Activated CD4-positive, alpha-beta T cell treated with anti-CD3 and anti-CD28 coated beads, Interleukin-2, amount 10 ng/mL, durations not matched to agents 24 days and 14 days (primary cell): ENCODE measurements around the gene CFAP54. TPM values are rescaled to one million over a fixed set of nuclear protein-coding genes. Genes with fewer than 3 reads are reported as not detected.
A peak's percentile ranks its signal among the peaks of the same experiment; 100 is the strongest.

ENCODE experiments used
- DNase-seq: peaks from one replicate; pipeline ENCODE4 v3.0.0; 2022
- H3K27ac Mint-ChIP-seq: one replicate; pipeline ENCODE4 v1.8.0; 2022; ENCODE audit warnings: mild to moderate bottlenecking, mixed read lengths
- H3K27me3 Mint-ChIP-seq: one replicate; pipeline ENCODE4 v1.8.0; 2022; ENCODE audit warnings: mixed read lengths
- H3K36me3 Mint-ChIP-seq: one replicate; pipeline ENCODE4 v1.8.0; 2022; ENCODE audit warnings: low read depth, mild to moderate bottlenecking, mixed read lengths
- H3K4me1 Mint-ChIP-seq: one replicate; pipeline ENCODE4 v1.8.0; 2021; ENCODE audit warnings: mixed read lengths
- H3K4me3 Mint-ChIP-seq: one replicate; pipeline ENCODE4 v1.8.0; 2022; ENCODE audit warnings: mild to moderate bottlenecking, moderate library complexity, mixed read lengths
- H3K9me3 Mint-ChIP-seq: one replicate; pipeline ENCODE4 v1.8.0; 2021; ENCODE audit warnings: mixed read lengths
- intact Hi-C: fragments of 100-400 bp; cut with micrococcal nuclease; formaldehyde crosslinking; loops from one replicate; pipeline ENCODE4 v1.15.1; 2023
- total RNA-seq: library from RNA; stranded (reverse); gene quantifications from 2 replicates; pipeline ENCODE4 v1.2.3, GENCODE V29; 2022

The CFAP54 gene
- total RNA-seq, 1 donor from 2014 or later, result 0.09 TPM

DNA sequence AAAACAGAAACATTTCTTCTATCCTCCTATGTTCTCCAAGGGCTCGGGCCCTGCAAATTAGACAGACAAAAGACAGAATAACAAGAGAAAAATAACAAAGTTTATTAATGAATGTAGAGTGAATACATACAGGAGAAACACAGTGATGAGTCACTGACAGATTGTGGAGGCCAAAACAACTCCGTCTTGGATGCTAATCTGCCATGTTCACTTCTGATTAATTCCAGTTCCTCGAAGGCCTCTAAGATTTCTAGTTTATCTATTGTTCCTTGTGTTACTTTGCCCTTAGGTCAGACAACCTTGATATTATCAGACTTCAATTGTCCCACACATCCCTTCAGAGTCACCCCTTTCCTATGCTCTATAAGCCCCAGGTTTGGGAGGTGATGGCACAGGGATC is 390.8 kb downstream of the CFAP54 start:
- intact Hi-C loops, result no loop called here
- Mint-ChIP-seq H3K27me3 (peaks cover 20% of the 10 kb centered on the region), H3K27ac (no peak overlapping the region), H3K9me3 (no peaks in the 10 kb centered on the region), H3K4me3 (no peak overlapping the region), H3K36me3 (no peaks in the 10 kb centered on the region), H3K4me1 (no peaks in the 10 kb centered on the region)
- no peak for DNase-seq

DNA sequence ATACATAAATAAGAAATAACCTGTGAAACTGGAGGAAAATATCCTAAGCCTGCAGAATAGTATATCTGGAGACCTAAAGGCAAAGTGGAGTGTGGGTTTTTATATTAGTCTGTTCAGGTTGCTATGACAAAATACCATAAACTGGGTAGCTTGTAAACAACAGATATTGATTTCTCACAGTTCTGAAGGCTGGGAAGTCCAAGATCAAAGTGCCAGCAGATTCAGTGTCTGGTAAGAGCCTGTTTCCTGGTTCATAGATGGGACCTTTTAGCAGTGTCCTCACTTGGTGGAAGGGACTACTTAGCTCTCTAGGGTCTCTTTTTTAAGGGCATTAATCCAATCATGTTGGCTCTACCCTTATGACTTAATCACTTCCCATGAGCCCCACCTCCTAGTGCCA is 392.2 kb downstream of the CFAP54 start:
- H3K4me3 Mint-ChIP-seq, result no peak overlapping the region
- H3K4me1 Mint-ChIP-seq, result no peaks in the 10 kb centered on the region
- no peaks in the 10 kb centered on the region for H3K36me3 Mint-ChIP-seq
- peaks cover 18% of the 10 kb centered on the region for H3K27me3 Mint-ChIP-seq
- no peak overlapping the region for H3K27ac Mint-ChIP-seq
- no peaks in the 10 kb centered on the region for H3K9me3 Mint-ChIP-seq
- intact Hi-C loops, result no loop called here
- DNase-seq, result peak; percentile 44

DNA sequence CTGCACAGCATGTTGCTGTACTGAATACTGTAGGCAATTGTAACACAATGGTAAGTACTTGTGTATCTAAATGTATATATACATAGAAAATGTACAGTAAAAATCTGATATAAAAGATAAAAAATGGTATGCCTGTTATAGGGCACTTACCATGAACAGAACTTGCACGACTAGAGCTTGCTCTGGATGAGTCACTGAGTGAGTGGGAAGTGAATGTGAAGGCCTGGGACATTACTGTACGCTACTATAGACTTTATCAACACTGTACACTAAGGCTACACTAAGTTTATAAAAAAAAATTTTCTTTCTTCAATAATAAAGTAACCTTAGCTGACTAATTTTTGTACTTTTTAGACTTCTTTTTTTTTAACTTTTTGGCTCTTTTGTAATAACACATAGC is 393.5 kb downstream of the CFAP54 start:
- Mint-ChIP-seq H3K4me1 (no peaks in the 10 kb centered on the region), H3K36me3 (no peaks in the 10 kb centered on the region), H3K27me3 (peaks cover 11% of the 10 kb centered on the region), H3K9me3 (no peaks in the 10 kb centered on the region), H3K4me3 (no peak overlapping the region), H3K27ac (no peak overlapping the region)
- intact Hi-C loops, result no loop called here
- DNase-seq, result peak; percentile 25

DNA sequence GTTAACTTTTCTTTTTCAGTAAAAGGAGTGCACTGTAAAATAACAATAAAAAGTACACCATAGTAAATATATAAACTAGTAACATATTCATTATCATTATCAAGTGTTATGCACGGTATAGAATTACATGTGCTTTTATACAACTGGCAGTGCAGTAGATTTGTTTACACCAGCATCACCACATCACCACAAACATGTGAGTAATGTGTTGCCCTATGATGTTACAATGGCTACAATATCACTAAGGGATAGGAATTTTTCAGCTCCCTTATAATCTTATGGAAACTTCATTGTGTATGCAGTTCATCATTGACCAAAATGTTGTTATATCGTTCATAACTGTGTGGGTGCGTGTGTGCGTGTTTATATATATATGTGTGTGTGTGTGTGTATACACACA is 394.2 kb downstream of the CFAP54 start:
- Mint-ChIP-seq H3K4me1 (no peaks in the 10 kb centered on the region), H3K36me3 (no peaks in the 10 kb centered on the region), H3K27ac (no peak overlapping the region), H3K27me3 (peaks cover 5% of the 10 kb centered on the region), H3K4me3 (no peak overlapping the region), H3K9me3 (no peaks in the 10 kb centered on the region)
- intact Hi-C loops, result no loop called here
- peak; percentile 10 for DNase-seq

DNA sequence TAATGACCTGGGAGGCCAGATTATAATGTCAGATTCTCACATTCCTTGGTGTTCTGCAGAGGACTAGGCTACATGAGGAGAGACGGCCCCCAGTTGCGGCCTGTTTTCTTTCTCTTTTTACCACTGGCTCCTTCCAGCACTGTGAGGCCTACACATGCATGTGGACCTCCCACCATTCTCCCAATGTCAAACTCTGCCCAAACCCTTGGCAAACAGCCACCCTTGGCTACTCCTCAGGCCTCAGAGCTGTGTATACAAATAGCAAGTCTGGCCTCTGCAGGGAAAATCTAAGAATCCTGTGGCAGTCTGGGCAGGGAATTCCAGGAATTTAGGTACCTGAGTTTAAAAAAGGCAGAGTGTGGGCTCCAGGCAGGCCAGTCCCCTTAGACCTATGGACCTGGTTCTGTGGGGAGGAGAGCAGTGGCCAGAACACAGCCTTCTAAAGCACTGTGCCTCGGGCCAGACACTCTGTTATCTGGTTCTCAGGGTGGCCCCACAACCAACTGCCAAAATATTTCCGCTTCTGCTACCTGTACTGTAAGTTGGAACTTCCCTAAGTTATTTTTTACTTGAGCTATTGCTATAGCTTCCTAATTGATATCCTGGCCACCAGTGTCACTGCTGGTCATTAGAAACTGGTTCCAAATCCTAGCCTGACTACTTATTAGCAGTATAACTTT is 397.8 kb downstream of the CFAP54 start:
- Mint-ChIP-seq H3K9me3 (no peaks in the 10 kb centered on the region), H3K36me3 (no peaks in the 10 kb centered on the region), H3K4me3 (no peak overlapping the region), H3K27me3 (peaks cover 8% of the 10 kb centered on the region), H3K4me1 (peaks cover 2% of the 10 kb centered on the region), H3K27ac (no peak overlapping the region)
- DNase-seq, result no peak
- intact Hi-C loops, result no loop called here

DNA sequence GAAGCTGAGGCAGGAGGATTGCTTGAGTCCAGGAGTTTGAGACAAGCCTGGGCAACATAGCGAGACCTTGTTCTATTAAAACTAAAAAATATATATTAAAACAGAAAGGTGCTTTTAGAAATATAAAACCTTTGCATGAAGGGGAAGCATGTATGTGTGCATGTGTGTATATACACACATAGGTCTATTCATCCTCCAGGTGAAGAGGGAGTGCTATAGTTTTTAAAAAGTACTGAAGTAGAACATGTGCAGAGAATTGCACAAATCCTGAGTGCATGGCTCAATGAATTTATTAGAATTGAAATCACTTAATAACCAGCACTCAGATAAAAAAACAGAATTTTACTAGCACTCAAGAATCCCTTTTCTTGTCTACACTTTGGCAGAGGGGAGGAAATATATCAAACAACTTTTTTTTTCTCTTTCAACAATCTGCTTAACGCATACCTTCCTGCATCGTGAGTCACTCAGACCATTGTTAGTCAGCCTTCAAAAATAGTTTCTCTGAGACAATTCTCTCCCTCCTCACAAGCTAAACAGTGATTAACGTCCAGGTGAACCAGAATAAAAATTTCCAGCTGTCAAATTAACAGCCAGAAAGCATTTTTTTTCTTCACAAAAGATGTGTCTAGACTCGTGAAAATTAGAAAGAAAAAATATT is 400.0 kb downstream of the CFAP54 start:
- Mint-ChIP-seq H3K36me3 (no peaks in the 10 kb centered on the region), H3K27me3 (peaks cover 11% of the 10 kb centered on the region), H3K4me1 (peaks cover 2% of the 10 kb centered on the region), H3K27ac (no peak overlapping the region), H3K9me3 (peaks cover 9% of the 10 kb centered on the region), H3K4me3 (no peak overlapping the region)
- no peak for DNase-seq
- intact Hi-C loops, result no loop called here

DNA sequence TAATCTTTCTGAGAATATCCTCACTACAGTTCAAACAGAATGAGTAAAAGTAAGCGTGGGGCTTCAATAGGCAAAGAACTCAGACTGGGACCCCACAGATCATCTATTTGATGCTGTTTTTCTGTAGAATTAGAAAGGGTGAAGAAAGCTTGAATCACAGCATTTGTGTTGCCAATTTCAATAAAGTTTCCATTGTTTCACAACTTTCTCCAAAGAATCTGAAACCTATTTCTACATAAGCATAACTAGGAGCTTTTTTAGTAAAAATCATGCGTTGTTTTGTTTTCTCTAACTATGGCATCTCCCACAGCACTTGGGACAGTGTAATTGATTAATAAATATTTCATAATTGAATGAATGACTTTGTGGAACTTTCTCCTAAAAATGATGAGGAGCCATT is 401.0 kb downstream of the CFAP54 start:
- H3K4me1 Mint-ChIP-seq, result peaks cover 2% of the 10 kb centered on the region
- H3K27me3 Mint-ChIP-seq, result peaks cover 14% of the 10 kb centered on the region
- intact Hi-C loops, result no loop called here
- no peak for DNase-seq
- H3K4me3 Mint-ChIP-seq, result no peak overlapping the region
- H3K27ac Mint-ChIP-seq, result no peak overlapping the region
- peaks cover 9% of the 10 kb centered on the region for H3K9me3 Mint-ChIP-seq
- H3K36me3 Mint-ChIP-seq, result no peaks in the 10 kb centered on the region

DNA sequence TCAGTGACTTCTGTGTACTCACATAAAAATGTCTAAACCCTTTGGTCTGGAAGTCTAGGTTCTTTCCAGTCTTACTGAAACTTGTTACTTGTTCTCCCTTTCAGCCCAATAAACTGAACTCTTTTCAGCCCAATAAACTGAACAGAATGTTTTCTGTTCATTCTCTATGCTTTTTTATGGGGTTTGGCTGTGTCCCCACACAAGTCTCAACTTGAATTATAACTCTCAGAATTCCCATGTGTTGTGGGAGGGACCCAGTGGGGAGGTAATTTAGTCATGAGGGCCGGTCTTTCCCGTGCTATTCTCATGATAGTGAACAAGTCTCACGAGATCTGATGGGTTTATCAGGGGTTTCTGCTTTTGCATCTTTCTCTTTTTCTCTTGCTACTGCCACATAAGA is 402.7 kb downstream of the CFAP54 start:
- peaks cover 2% of the 10 kb centered on the region for H3K4me1 Mint-ChIP-seq
- intact Hi-C loops, result no loop called here
- H3K36me3 Mint-ChIP-seq, result no peaks in the 10 kb centered on the region
- H3K27ac Mint-ChIP-seq, result no peak overlapping the region
- H3K4me3 Mint-ChIP-seq, result no peak overlapping the region
- peaks cover 9% of the 10 kb centered on the region for H3K9me3 Mint-ChIP-seq
- no peak for DNase-seq
- H3K27me3 Mint-ChIP-seq, result peaks cover 14% of the 10 kb centered on the region

DNA sequence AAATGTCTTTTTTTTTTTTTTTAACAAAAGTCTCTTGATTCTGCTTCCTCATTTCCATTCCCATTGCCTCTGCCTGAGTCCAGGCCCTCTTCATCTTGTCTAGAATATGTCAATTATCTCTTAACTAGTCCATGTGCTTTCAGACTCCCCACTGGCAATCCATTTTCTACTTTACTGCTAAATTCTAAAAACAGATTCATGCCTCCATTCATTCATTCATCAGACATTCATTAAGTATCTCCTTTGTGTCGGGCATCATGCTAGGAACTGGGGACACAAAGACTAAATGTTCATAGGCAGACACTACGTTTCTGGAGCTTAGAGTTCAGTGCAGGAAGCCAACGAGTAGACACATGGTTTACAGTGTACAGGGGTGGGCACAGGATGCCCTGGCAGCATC is 408.0 kb downstream of the CFAP54 start:
- intact Hi-C loops, result no loop called here
- Mint-ChIP-seq H3K27me3 (peaks cover 5% of the 10 kb centered on the region), H3K4me1 (no peaks in the 10 kb centered on the region), H3K27ac (no peak overlapping the region), H3K36me3 (no peaks in the 10 kb centered on the region), H3K4me3 (no peak overlapping the region), H3K9me3 (peaks cover 9% of the 10 kb centered on the region)
- no peak for DNase-seq

DNA sequence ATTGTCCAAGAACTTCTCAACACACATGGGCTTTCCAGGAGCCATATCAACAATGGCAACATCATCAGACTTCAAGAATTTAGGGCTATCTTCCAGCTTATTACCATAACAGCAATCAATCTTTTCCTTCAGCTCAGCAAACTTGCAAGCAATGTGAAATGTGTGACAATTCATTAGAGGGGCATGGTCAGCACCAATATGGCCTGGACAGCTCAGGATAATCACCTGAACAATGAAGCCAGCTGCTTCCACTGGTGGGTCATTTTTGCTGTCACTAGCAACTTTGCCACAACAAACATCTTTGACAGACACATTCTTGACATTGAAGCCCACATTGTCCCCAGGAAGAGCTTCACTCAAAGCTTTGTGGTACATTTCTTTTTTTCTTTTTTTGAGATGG is 411.8 kb downstream of the CFAP54 start:
- intact Hi-C loops, result loop anchor here (10.0 kb wide), 3 partner anchors 706 to 1494 kb away; partner anchors contain the start of genes ELK3 and METAP2
- H3K27me3 Mint-ChIP-seq, result peaks cover 10% of the 10 kb centered on the region
- DNase-seq, result no peak
- no peaks in the 10 kb centered on the region for H3K9me3 Mint-ChIP-seq
- no peak overlapping the region for H3K27ac Mint-ChIP-seq
- no peak overlapping the region for H3K4me3 Mint-ChIP-seq
- no peaks in the 10 kb centered on the region for H3K36me3 Mint-ChIP-seq
- H3K4me1 Mint-ChIP-seq, result peaks cover 5% of the 10 kb centered on the region

DNA sequence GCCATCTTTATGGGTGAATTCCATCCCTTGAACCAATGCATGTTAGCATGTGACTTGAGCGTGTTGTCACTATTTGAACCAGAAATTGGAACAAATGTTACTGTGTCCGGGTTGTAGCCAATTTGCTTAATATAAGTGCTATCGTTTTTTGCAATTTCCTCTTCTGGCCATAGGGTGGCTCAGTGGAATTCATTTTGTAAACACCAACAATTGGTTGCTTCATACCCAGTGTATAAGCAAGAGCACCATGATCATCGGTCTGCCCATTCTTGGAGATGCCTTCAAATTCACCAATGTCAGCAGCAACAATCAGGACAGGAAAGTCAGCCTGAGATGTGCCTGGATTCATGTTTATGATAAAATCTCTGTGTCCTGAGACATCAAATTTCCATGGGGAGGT is 412.7 kb downstream of the CFAP54 start:
- no peak overlapping the region for H3K4me3 Mint-ChIP-seq
- intact Hi-C loops, result loop anchor here (10.0 kb wide), 3 partner anchors 707 to 1493 kb away; partner anchors contain the start of genes ELK3 and METAP2
- H3K4me1 Mint-ChIP-seq, result peaks cover 9% of the 10 kb centered on the region
- no peak overlapping the region for H3K27ac Mint-ChIP-seq
- DNase-seq, result no peak
- H3K27me3 Mint-ChIP-seq, result peaks cover 10% of the 10 kb centered on the region
- no peaks in the 10 kb centered on the region for H3K9me3 Mint-ChIP-seq
- no peaks in the 10 kb centered on the region for H3K36me3 Mint-ChIP-seq

DNA sequence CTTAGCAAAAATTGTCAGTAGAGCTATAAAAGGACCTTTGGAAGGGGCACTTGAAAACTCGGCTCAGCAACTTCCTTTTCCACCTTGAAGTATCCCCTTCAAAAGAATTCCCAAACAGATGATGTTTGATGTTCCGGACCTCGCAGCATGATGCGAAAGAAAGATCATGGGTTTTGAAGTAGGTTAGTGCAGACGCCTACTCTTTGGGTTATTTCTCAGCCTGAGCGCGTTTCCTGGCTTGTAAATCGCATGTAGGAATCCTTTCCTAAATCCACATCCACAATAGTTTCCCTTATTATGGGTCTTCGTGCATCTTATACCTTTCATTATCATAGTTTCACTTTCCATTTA is 417.1 kb downstream of the CFAP54 start:
- Mint-ChIP-seq H3K4me3 (peak overlapping the region; percentile 97), H3K4me1 (peaks cover 42% of the 10 kb centered on the region), H3K36me3 (peaks cover 31% of the 10 kb centered on the region), H3K9me3 (no peaks in the 10 kb centered on the region), H3K27ac (peak overlapping the region; percentile 98), H3K27me3 (peaks cover 10% of the 10 kb centered on the region)
- intact Hi-C loops, result loop anchor here (2.0 to 10.0 kb wide), 9 partner anchors 14 to 1596 kb away; partner anchors contain the start of genes AMDHD1, CCDC38, ELK3 and METAP2
- DNase-seq, result no peak

DNA sequence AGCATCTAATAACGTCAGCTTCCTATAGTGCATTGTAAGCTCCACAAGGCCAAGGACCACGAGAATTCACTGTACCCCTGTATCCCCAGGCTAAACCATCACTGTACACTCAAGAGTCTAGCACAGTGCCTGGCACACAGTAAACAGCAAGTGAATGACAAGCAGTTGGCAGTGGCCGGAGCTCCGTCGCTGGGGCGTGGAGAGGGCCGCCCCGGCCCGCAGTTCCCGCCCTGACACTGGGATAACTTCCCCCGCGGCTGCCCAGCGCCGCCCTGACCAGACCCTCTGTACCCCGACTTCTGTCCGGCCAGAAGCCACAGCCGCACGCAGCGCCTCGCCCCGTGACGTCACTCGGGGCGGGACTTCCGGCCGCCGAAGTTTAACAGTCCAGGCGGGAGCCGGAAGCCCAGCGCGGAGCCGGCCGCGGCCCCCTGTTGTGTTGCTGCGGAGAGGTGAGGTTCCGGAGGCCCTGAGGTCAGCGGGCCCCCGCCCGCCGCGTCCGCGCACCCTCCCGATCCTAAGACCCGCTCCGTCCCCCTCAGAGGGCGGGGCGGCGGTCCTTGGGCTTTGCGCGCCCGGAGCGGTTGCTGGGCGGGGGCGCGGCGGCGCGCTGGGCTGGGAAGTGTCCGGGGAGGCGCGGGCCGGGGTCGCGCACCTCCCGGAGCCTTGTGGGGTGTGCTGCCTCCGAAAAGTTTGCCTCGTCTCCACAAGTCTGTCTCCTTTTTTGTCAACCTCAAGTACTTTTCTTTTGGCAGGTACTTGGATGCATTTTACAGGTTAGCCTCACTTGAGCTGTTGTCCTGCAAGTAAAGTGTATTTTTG is 417.7 kb downstream of the CFAP54 start, which contains the start of gene NEDD1:
Gene NEDD1, plus strand, starts transcription at position 409 of the 822 bp plus-strand sequence. CDS start 2,503 bp downstream, outside the sequence.
- peaks cover 10% of the 10 kb centered on the region for H3K27me3 Mint-ChIP-seq
- peaks cover 44% of the 10 kb centered on the region for H3K4me1 Mint-ChIP-seq

More for the DNA sequence above, 417.7 kb downstream of the CFAP54 start, which contains the start of gene NEDD1:
- intact Hi-C loops, result loop anchor here (1.0 to 10.0 kb wide), 10 partner anchors 14 to 1595 kb away; partner anchors contain the start of genes AMDHD1, CCDC38, ELK3 and LTA4H
- Mint-ChIP-seq H3K36me3 (peaks cover 33% of the 10 kb centered on the region), H3K27ac (peak within 1 kb of the TSS; percentile 98), H3K4me3 (peak within 1 kb of the TSS; percentile 97), H3K9me3 (no peaks in the 10 kb centered on the region)
- peak; percentile 96 for DNase-seq
